C1 segment of cervical spinal cord (tissue), 14 donors: ENCODE results near the gene CCT7.
"Not testable (repeated sequence)": the region's sequence is repeated elsewhere in the genome, so short reads cannot be mapped to it uniquely, and the experiment has no call there.

Experiments used
- DNase-seq, 14 donors: peaks; one replicate each; lab custom pipeline; 2025; lab: John Stamatoyannopoulos, UW

CCT7 gene

DNA sequence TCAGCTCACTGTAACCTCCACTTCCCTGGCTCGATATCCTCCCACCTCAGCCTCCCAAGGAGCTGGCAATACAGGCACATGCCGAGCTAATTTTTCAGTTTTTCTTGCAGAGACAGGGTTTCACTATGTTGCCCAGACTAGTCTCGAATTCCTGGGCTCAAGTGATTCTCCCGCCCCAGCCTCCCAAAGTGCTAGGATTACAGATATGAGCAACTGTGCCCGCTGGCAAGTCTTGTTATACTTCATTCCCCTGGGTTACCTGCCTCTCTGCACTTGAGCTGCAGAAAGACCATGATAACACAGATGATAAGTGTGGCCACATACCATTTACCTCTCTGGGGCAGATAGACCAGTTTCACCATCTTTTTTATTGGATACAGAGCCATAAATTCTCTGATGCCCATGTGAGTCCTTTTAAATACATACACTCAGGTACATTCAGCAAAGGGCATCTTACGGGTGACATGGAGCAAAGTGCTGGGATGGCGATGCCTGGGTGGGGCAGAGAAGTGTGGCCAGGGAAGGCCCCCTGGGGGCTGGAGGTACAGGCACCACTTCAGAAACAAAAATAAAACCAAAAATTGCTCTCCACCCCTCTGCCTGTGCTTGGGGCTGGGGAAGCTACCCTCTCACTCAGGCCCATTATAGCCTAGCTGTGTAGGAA is 20.4 kb downstream of the CCT7 start:
- no peak for DNase-seq

DNA sequence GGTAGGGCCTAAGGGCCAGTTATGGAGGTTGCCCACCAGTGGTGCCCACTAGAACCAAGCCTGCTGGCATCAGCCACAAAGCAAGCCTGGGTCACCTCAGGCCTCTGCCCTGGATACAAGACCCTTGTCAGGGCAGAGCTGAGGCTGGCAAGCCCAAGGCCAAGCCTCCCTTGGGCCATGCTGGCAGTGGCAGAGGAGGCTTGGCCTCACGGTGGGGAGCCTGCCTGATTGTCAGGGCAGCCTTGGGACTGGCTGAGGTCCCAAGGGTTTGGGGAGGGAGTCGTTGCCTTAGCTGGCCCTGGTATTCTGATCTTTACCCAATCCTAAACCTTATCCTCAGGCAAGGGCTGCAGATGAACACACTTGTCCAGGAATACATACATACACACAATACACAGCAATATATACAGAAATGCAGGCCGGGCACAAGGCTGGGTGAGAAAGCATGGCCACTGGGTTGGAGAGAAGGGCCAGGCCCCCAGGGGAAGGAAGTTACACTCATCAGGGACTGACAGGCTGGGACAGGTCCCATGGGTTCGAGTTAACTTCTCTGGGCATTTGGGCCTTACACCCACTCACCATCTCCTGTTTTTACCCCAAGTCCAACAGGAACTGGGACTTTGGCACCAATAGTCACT is 21.0 kb downstream of the CCT7 start:
- no peak for DNase-seq

DNA sequence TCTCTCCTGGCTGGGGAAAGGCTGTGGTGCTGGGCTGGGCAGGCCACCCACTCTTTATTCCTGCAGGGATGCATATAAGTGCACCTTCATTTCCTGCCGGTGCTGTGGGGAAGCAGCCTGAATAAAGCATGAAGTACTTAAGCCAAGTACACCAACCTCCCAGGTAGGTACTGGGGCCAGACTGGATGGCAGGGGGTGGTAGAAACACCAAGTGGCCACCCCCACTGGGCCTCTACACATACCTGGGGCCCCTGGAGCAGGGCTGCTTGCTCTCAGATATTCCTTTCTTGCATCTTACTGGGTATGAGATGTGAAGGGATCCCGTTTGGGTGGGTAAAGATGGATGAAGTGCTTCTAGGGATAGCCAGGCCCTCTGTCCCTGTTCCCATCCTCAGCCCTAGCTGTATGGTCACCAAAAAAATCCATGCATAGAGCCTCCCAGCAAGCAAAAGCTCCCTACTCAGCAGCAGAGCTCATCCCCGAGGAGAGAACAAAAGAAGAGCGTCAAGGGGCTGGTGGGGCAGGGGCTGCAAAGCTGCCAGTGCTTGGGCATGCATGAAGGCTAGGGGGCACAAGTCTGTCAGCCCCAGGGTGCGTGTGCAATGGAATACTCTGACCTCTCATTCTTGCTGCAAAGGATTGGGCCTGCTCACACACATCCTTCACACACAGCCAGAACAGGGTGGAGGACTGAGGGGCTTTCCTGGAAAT is 22.0 kb downstream of the CCT7 start:
- no peak for DNase-seq

- no peak for DNase-seq
These were observed 22.5 kb downstream of the CCT7 start for GRCh38 chr2:73256618-73256922.

DNA sequence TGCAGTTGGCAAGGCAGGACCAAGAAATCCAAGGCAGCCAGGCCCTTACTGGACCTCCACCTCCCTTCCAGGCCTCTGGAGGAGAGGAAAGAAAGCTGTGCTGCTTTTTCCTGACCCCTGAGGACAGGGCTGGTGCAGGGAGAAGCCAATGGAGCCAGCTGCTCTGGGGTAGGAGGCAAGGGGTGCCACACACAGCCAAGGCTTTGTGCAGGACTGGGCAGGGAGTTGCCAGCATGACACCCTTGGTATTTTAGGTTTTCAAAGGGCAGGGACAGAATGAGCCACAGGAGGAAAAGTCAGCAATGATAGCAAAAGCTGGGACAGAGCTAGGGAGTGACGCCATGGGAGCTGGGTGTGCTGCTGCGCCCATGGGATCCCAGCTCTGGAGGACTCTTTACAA is 22.9 kb downstream of the CCT7 start:
- DNase-seq: no peak

- no peak for DNase-seq
These were observed 23.5 kb downstream of the CCT7 start for GRCh38 chr2:73257425-73258125.

GRCh38 chr2:73258186-73258912 is 24.2 kb downstream of the CCT7 start:
- no peak for DNase-seq

- no peak for DNase-seq
These were observed 24.8 kb downstream of the CCT7 start for GRCh38 chr2:73258913-73259215.

GRCh38 chr2:73259276-73259675 is 25.2 kb downstream of the CCT7 start:
- DNase-seq: no peak

DNA sequence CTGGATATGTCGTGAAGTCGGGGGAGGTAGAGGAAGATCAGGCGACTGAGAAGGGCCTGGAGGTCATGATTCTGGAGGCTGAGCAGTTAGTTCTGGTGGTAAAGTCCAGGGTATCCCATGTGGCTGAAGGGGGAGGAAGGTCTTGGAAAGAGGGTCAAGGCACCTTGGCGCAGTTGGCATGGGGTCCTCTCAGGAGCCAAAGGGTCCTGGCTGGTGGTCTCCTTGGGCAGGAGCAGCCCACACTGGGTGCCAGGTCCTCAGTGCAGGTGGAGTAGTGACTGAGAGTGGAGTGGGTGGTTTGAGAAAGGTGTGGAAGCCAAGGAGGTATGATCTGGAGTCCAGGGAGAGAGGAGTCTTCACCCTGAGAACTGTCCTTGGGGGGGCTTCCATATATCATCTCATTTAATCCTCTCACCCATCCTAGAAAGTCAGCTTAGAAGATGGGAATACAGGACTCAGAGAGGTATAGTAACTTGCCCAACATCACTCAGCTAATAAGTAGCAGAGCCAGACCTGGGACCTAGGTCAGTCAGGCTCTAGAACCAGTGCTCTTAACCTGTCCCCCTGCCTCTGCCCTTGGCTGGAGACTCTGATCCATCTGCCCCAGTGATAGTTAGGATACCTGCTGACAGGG is 25.7 kb downstream of the CCT7 start:
- DNase-seq: no peak

DNA sequence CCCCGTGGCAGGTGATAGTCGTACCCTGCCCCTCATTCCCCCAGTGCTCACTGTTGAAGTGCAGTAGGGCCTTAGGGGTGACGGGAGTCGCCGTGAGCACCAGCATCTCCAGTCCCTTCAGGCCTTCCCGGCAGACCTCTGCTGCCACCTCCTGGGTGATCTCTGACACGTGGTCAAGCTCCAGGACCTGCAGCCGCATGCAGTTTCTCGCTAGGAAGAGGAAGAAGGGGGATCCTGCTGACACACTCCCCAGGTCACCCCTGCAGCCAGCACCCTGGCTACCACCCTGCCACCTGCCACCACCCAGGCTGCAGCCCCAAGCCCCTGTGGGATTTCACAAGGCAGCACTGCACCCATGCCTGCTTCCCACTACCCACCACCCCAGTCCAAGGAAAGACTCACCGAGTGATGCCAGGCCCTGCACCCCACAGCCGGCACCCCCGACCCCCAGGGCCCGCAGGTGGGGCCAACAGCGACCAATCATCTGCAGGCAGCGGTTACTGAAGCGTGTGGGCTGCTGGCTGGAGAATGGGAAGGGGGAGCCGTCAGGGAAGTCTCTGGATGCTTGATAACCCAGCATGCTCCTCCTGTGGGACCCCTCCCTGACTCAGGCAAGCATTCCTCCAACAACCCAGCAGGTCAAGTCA is 26.4 kb downstream of the CCT7 start:
- peak in 5 of 14 donors; percentile 8 to 57 (median 22) for DNase-seq

GRCh38 chr2:73262108-73262651 is 28.1 kb downstream of the CCT7 start:
- DNase-seq: no peak

DNA sequence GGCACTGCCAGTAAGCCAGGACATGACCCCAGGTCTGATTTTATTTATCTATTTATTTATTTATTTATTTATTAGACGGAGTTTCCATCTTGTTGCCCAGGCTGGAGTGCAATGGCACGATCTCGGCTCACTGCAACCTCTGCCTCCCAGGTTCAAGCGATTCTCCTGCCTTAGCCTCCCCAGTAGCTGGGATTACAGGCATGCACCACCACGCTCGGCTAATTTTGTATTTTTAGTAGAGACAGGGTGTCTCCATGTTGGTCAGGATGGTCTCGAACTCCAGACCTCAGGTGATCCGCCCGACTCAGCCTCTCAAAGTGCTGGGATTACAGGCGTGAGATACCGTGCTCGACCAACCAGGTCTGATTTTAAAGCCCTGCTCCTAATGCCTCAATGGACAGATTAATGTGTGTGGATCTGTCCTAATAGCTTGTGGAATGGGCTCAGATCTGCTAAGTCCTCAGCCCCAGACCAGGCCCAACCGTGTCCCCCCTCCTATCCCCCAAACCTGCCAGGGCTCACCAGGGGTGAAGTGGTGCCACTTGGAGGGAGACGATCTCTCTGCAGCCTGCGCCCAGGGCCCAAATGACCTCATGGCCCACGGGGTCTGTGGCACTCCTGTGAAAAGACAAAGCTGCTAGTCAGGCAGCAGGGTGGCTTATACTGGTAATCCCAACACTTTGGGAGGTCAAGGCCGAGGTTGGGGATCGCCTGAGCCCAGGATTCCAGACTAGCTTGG is 28.8 kb downstream of the CCT7 start:
- not testable (repeated sequence) for DNase-seq

DNA sequence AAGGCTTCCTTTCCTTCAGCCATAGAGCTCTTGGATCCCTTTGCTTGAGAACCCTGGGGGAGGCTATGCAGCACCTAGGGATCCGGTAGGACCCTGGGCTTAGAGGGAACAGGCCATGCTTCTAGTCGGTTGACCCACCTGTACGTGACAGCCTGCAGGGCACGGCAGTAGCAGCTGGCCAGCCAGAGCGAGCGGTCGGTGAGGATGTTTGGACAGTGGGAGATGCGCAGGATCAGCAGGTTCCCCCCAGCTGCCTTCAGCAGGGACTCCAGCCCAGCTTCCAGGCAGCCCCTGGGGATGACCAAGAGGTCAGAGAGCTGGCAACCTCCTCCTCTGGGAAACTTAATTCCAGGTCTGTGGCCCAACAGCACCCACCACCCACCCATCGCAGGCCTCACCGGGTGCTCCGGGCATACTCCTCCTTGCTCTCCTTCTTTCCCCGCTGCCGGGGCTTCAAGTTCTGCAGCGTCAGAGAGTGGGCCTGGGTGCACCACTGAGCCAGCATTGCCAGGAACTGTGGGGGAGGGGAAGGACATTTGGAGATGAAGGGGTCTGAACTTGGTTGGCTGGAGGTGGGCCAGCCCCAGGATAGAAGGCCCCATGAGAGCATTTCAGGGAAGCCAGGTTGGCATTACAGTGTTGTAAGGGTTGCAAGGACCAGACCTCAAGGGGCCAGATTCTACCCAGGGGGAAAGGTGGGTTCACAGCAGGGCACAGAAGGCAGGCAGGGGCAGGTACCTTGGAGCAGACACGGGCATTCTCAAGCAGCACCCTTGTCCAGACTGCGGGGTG is 29.6 kb downstream of the CCT7 start:
- no peak for DNase-seq

GRCh38 chr2:73264332-73264606 is 30.2 kb downstream of the CCT7 start:
- no peak for DNase-seq

GRCh38 chr2:73264783-73265182 is 30.7 kb downstream of the CCT7 start:
- no peak for DNase-seq

DNA sequence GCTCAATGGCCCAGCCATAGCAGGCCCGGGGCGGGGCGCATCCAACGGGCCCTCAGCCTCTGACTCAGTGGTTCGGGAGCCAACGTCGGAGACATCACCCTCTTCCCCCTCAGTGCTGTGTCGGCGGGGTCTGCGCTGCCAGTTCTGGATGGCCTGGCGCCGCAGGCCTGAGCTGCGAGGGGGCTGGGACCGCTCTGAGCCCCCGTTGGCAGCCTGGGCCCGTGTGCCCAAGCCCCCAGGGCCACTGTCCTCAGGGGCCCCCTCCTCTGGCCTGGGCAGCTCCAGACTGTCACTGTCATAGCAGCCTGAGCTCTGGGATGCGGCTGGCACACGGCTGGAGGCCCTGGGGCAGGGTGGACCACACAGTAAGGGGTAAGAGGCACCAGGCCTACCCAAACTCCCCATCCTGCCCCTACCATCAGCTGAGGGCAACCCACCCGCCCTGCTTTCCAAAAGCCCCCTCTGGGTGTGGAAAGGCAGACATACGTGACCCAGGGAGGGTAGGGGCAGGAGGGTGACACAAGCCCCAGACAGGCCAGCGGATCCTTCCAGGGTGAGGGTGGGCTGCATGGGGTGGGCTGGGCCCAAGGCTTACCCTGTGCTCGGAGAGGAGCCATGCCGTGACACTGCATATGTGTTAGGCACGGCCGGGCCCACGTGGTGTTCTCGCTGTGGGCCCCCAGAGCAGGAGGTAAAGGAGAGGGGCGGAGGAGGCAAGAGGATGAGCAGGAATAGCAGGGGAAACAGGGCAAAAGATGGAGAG is 31.4 kb downstream of the CCT7 start:
- no peak for DNase-seq

DNA sequence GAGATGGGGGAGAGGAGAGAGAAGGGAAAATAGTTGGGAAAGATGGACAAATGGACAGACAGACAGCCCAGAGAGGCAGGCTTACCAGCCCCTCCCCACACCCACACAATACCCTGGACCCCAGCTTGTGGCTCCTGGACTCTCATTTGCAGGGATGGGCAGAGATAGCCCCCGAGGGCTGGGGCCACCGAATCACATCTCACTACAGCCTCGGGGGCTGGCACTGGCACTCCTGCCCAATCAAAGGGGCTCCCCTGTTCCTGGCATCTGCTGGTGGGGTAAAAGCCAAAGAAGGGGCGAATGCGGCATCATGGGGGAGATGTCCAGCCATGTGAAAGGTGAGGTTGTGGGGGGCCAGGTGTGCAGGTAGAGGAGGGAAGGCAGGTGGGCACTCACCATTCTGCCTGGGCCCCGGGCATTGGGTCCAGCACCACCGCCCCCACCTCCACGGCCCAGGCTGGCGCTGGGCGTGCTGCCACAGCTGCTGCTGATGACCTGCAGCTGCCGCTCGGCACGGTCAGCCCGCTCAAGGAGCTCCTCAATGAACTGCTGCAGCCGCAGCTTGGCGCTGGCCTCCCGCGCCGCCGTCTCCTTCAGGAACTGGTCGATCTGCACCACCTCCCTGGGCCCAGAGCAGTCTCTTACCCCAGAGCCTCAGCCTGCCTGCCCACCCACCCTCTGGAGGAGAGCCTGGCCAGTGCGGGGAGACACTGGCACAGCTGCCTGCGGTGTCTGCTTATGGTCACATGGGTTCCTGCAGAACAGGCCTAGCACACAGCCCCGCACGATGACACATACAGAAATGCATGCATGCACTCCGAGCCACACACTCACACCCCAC is 32.2 kb downstream of the CCT7 start:
- DNase-seq: no peak
